IMR-90 (cell line): ENCODE results near the gene UTP4. TPM values are rescaled to one million over a fixed set of nuclear protein-coding genes. Genes with fewer than 3 reads are reported as not detected.

Experiments
- ATAC-seq: fragments of 200-7000 bp; cut with Tn5 transposase; 2 replicates; pipeline ENCODE4 v1.9.1; 2020; ENCODE audit warnings: low read depth, mild to moderate bottlenecking, moderate library complexity
- BruUV-seq: library from RNA; stranded (reverse); fragments of 400-500 nt; replicated peaks from 2 replicates; lab custom pipeline; 2021; lab: Mats Ljungman, UMichigan
- CTCF ChIA-PET: fragments of 300-600 bp; formaldehyde crosslinking; extraction: SDS; loops from one replicate; lab custom pipeline; 2021; ENCODE audit warnings: antibody characterized with exemption; lab: Yijun Ruan, JAX
- POLR2A ChIA-PET: fragments of 300-600 bp; sonication (Branson Sonifier 250); formaldehyde crosslinking; loops from one replicate; lab custom pipeline; 2022; ENCODE audit warnings: antibody characterized with exemption; ENCODE audit not compliant: unreplicated experiment; lab: Charles Lee
- DNase-seq: peaks from one replicate; pipeline ENCODE4 v3.0.0; 2013
- H2AFZ ChIP-seq: replicated peaks from 2 replicates; pipeline ENCODE3; 2013; ENCODE audit warnings: low read length, mild to moderate bottlenecking; ENCODE audit not compliant: poor library complexity
- H2AK5ac ChIP-seq: 2 replicates; pipeline ENCODE4 v1.6.1; 2013; ENCODE audit warnings: low read depth, low read length, inconsistent platforms
- H2AK9ac ChIP-seq: replicated peaks from 2 replicates; pipeline ENCODE3; 2013; ENCODE audit warnings: mild to moderate bottlenecking, low read depth, low read length, moderate library complexity; ENCODE audit not compliant: poor library complexity
- H2BK120ac ChIP-seq: 2 replicates; pipeline ENCODE4 v1.6.1; 2013; ENCODE audit warnings: low read depth, low read length, inconsistent platforms
- H2BK15ac ChIP-seq: 3 replicates; pipeline ENCODE4 v1.6.1; 2013; ENCODE audit warnings: low read depth, low read length, inconsistent platforms
- H2BK20ac ChIP-seq: 2 replicates; pipeline ENCODE4 v1.6.1; 2013; ENCODE audit warnings: low read depth, mild to moderate bottlenecking, inconsistent platforms, low read length, moderate library complexity
- H2BK5ac ChIP-seq: 2 replicates; pipeline ENCODE4 v1.6.1; 2013; ENCODE audit warnings: mild to moderate bottlenecking, low read depth, low read length, inconsistent platforms; ENCODE audit not compliant: poor library complexity, severe bottlenecking
- H3K14ac ChIP-seq: replicated peaks from 2 replicates; pipeline ENCODE4 v1.6.1; 2013; ENCODE audit warnings: low read depth, low read length, inconsistent platforms
- H3K18ac ChIP-seq: 2 replicates; pipeline ENCODE4 v1.6.1; 2013; ENCODE audit warnings: low read depth, low read length, control low read depth
- H3K23ac ChIP-seq: 2 replicates; pipeline ENCODE4 v1.6.1; 2013; ENCODE audit warnings: low read depth, low read length, inconsistent platforms
- H3K27ac ChIP-seq: 2 replicates; pipeline ENCODE4 v1.5.1; 2013; ENCODE audit warnings: mild to moderate bottlenecking, control low read depth, low read length; ENCODE audit not compliant: insufficient read depth
- H3K27me3 ChIP-seq: 2 replicates; pipeline ENCODE4 v1.6.1; 2013; ENCODE audit warnings: low read length; ENCODE audit not compliant: control insufficient read depth, insufficient read depth
- H3K36me3 ChIP-seq: 2 replicates; pipeline ENCODE4 v1.6.1; 2013; ENCODE audit warnings: low read length, mixed read lengths; ENCODE audit not compliant: control insufficient read depth, insufficient read depth
- H3K4ac ChIP-seq: 2 replicates; pipeline ENCODE4 v1.6.1; 2013; ENCODE audit warnings: low read depth, low read length, inconsistent platforms
- H3K4me1 ChIP-seq: 2 replicates; pipeline ENCODE4 v1.6.1; 2013; ENCODE audit warnings: low read length, mixed read lengths; ENCODE audit not compliant: control insufficient read depth, insufficient read depth
- H3K4me2 ChIP-seq: 2 replicates; pipeline ENCODE4 v1.6.1; 2013; ENCODE audit warnings: low read depth, mild to moderate bottlenecking, control low read depth, low read length, moderate library complexity
- H3K4me3 ChIP-seq: 2 replicates; pipeline ENCODE4 v1.5.1; 2013; ENCODE audit warnings: low read depth, mild to moderate bottlenecking, control low read depth, low read length, moderate library complexity; ENCODE audit not compliant: insufficient read depth
- H3K56ac ChIP-seq: 2 replicates; pipeline ENCODE4 v1.6.1; 2013; ENCODE audit warnings: low read length, inconsistent platforms; ENCODE audit not compliant: insufficient read depth; ENCODE audit errors: extremely low read depth
- H3K79me1 ChIP-seq, 2 experiments: 2 replicates each; pipeline ENCODE4 v1.6.1; 2013; ENCODE audit warnings: low read length in 2 of 2, inconsistent platforms in 1 of 2, low read depth in 1 of 2
- H3K9ac ChIP-seq: 2 replicates; pipeline ENCODE4 v1.6.1; 2013; ENCODE audit warnings: low read depth, low read length, control low read depth
- H3K9me1 ChIP-seq: 2 replicates; pipeline ENCODE4 v1.6.1; 2013; ENCODE audit warnings: low read length, inconsistent platforms; ENCODE audit not compliant: insufficient read depth
- H3K9me3 ChIP-seq: 2 replicates; pipeline ENCODE4 v1.6.1; 2013; ENCODE audit warnings: low read length; ENCODE audit not compliant: control insufficient read depth, insufficient read depth
- H4K20me1 ChIP-seq: 2 replicates; pipeline ENCODE4 v1.6.1; 2013; ENCODE audit warnings: low read length, inconsistent platforms; ENCODE audit not compliant: insufficient read depth
- H4K5ac ChIP-seq: 2 replicates; pipeline ENCODE4 v1.6.1; 2013; ENCODE audit warnings: mild to moderate bottlenecking, low read depth, low read length, control low read depth
- H4K8ac ChIP-seq, 2 experiments: 2 replicates each; pipeline ENCODE4 v1.6.1; 2013; ENCODE audit warnings: low read depth in 2 of 2, low read length in 2 of 2, control low read depth in 1 of 2, inconsistent platforms in 1 of 2
- H4K91ac ChIP-seq: 2 replicates; pipeline ENCODE4 v1.6.1; 2013; ENCODE audit warnings: low read depth, low read length, inconsistent platforms; ENCODE audit not compliant: insufficient read depth
- BHLHE40 ChIP-seq: fragments of 150-350 bp; IDR thresholded peaks from 2 replicates; pipeline ENCODE4 v1.6.1; 2016; ENCODE audit warnings: mild to moderate bottlenecking, low read depth, low read length
- CEBPB ChIP-seq: IDR thresholded peaks from 2 replicates; pipeline ENCODE4 v1.6.1; 2012; ENCODE audit warnings: low read depth, low read length, improper control_type of control experiment
- CHD1 ChIP-seq: IDR thresholded peaks from 2 replicates; pipeline ENCODE4 v1.6.1; 2012; ENCODE audit warnings: low read depth, low read length, improper control_type of control experiment
- FOS ChIP-seq: fragments of 150-350 bp; IDR thresholded peaks from 2 replicates; pipeline ENCODE4 v1.6.1; 2016; ENCODE audit warnings: low read depth, low read length
- MAFK ChIP-seq: IDR thresholded peaks from 2 replicates; pipeline ENCODE4 v1.6.1; 2012; ENCODE audit warnings: low read depth, low read length, improper control_type of control experiment
- MAZ ChIP-seq: IDR thresholded peaks from 2 replicates; pipeline ENCODE4 v1.6.1; 2012; ENCODE audit warnings: low read depth, mild to moderate bottlenecking, low read length, improper control_type of control experiment, moderate library complexity, borderline replicate concordance
- MXI1 ChIP-seq: IDR thresholded peaks from 2 replicates; pipeline ENCODE4 v1.6.1; 2012; ENCODE audit warnings: low read depth, mild to moderate bottlenecking, low read length, moderate library complexity, borderline replicate concordance
- NFE2L2 ChIP-seq: fragments of 150-350 bp; IDR thresholded peaks from 2 replicates; pipeline ENCODE4 v1.6.1; 2016; ENCODE audit warnings: low read depth, mild to moderate bottlenecking, low read length
- POLR2A ChIP-seq: IDR thresholded peaks from 2 replicates; pipeline ENCODE4 v1.6.1; 2012; ENCODE audit warnings: mild to moderate bottlenecking, low read depth, low read length
- RAD21 ChIP-seq: IDR thresholded peaks from 2 replicates; pipeline ENCODE4 v1.6.1; 2012; ENCODE audit warnings: low read length, improper control_type of control experiment
- RCOR1 ChIP-seq: IDR thresholded peaks from 2 replicates; pipeline ENCODE4 v1.6.1; 2012; ENCODE audit warnings: mild to moderate bottlenecking, low read length, improper control_type of control experiment; ENCODE audit not compliant: insufficient replicate concordance
- RFX5 ChIP-seq: IDR thresholded peaks from 2 replicates; pipeline ENCODE4 v1.8.0; 2012; ENCODE audit warnings: low read depth, mild to moderate bottlenecking, low read length, moderate library complexity
- SMC3 ChIP-seq: fragments of 150-350 bp; IDR thresholded peaks from 2 replicates; pipeline ENCODE4 v1.6.1; 2016; ENCODE audit warnings: low read depth, mild to moderate bottlenecking, antibody characterized with exemption, low read length, moderate library complexity
- WGBS, 2 experiments: methylation state at CpG; one replicate each; pipeline versions ENCODE4 v1.1.5 to v1.1.7; 2013; ENCODE audit warnings: missing lambda C conversion rate in 2 of 2; ENCODE audit not compliant: insufficient read length in 1 of 2; ENCODE audit errors: extremely low coverage in 2 of 2; 5-methylcytosine and 5-hydroxymethylcytosine counted together
- dilution Hi-C: fragments of 300-500 bp; cut with HindIII; formaldehyde crosslinking; loops from one replicate; pipeline ENCODE4 v1.14.3; 2018; ENCODE audit warnings: low sequenced_read_pairs; ENCODE audit not compliant: unreplicated experiment
- in situ Hi-C: fragments of 300-500 bp; cut with MboI; formaldehyde crosslinking; loops from 3 replicates; pipeline ENCODE4 v1.14.3; 2019; ENCODE audit warnings: low sequenced_read_pairs, inconsistent platforms, mixed read lengths
- intact Hi-C: fragments of 100-400 bp; cut with micrococcal nuclease; formaldehyde crosslinking; loops from 2 replicates; pipeline ENCODE4 v1.10.0; 2022
- polyA plus RNA-seq, 3 experiments: library from polyadenylated mRNA; depleted of rRNA; stranded (reverse); fragments of >200 nt; gene quantifications; 2 replicates each; pipeline ENCODE4 v1.2.3, GENCODE V29; 2012; ENCODE audit warnings: low replicate concordance in 1 of 3
- total RNA-seq: library from RNA; depleted of rRNA; stranded (reverse); fragments of >200 nt; gene quantifications from 2 replicates; pipeline ENCODE4 v1.2.3, GENCODE V29; 2012
- TF ChIP-seq, protein P1 (sequence below): conservative IDR thresholded peaks from 2 replicates; pipeline ENCODE4 v1.5.1; 2012; ENCODE audit warnings: mild to moderate bottlenecking, low read depth, low read length, improper control_type of control experiment
- TF ChIP-seq, protein P2 (sequence below): fragments of 150-350 bp; IDR thresholded peaks from 2 replicates; pipeline ENCODE4 v1.6.1; 2016; ENCODE audit warnings: low read depth, mild to moderate bottlenecking, low read length, moderate library complexity, borderline replicate concordance
- TF ChIP-seq, protein P3 (sequence below): fragments of 150-350 bp; IDR thresholded peaks from 2 replicates; pipeline ENCODE4 v1.6.1; 2017; ENCODE audit warnings: mild to moderate bottlenecking, antibody characterized with exemption, low read length, low read depth

The UTP4 gene
- total and polyA plus RNA-seq, 2 of the 4 experiments (the other 2 are of a cell fraction): 32.1 to 61.8 TPM

DNA sequence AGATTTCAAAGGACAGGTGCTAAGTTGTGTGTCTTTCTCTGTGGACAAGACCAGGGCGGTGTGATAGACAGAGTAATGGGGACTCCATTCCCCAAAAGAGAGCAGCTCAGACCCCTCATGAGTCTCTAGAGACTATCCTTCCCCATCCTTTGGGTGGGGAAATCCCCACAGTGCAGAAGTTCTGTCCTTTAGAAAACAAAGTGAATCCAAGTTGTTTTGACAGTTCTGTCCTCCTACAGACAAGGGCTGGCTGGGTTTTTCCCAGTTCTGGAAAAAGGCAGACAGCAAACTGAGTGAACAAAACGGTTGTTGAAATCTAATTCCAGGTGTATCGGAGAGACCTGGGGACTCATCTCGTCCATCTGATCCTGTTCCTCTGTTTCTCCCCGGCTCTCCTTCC lies 37.9 kb upstream of the UTP4 start:
- Histone ChIP-seq H2AFZ (no peak overlapping the region), H3K4me3 (no peak overlapping the region), H2BK15ac (no peak overlapping the region), H3K14ac (no peak overlapping the region), H3K9me3 (no peaks in the 10 kb centered on the region), H2AK9ac (no peak overlapping the region), H3K18ac (no peak overlapping the region), H3K36me3 (no peaks in the 10 kb centered on the region), H3K4me2 (no peak overlapping the region), H3K27ac (no peak overlapping the region), H4K20me1 (no peaks in the 10 kb centered on the region), H2BK20ac (no peak overlapping the region), H3K4ac (no peak overlapping the region), H2BK5ac (no peak overlapping the region), H4K8ac (no peak overlapping the region), H3K27me3 (no peaks in the 10 kb centered on the region), H2AK5ac (no peak overlapping the region), H3K23ac (no peak overlapping the region), H3K79me1 (no peaks in the 10 kb centered on the region), H2BK120ac (no peak overlapping the region), H3K9ac (no peak overlapping the region), H4K91ac (no peak overlapping the region), H4K5ac (no peak overlapping the region), H3K4me1 (peaks cover 5% of the 10 kb centered on the region; the same call in 1 of the 2 replicates), H3K56ac (no peak overlapping the region), H3K9me1 (no peaks in the 10 kb centered on the region; the same call in 1 of the 2 replicates)
- 50% methylated on average over 1 of the region's 5 CpGs; no CpG with 5 or more reads in 1 of the 2 experiments for WGBS, 2 experiments
- dilution Hi-C loops: no loop called here
- POLR2A ChIA-PET: no interaction called here
- DNase-seq (no peak), ATAC-seq (no peak)
- CTCF ChIA-PET: interaction anchor here (0.6 kb wide), 1 partner anchor 184 kb away, joined by 3 read pairs; no protein-coding TSS in a partner anchor
- no TSS peak for BruUV-seq
- TF ChIP-seq POLR2A (no peak), SMC3 (no peak), BHLHE40 (no peak), RCOR1 (no peak), CHD1 (no peak), NFE2L2 (no peak), RAD21 (no peak), MXI1 (no peak), RFX5 (no peak), MAFK (no peak), MAZ (no peak), FOS (no peak), CEBPB (no peak)
- TF ChIP-seq, protein P1, sequence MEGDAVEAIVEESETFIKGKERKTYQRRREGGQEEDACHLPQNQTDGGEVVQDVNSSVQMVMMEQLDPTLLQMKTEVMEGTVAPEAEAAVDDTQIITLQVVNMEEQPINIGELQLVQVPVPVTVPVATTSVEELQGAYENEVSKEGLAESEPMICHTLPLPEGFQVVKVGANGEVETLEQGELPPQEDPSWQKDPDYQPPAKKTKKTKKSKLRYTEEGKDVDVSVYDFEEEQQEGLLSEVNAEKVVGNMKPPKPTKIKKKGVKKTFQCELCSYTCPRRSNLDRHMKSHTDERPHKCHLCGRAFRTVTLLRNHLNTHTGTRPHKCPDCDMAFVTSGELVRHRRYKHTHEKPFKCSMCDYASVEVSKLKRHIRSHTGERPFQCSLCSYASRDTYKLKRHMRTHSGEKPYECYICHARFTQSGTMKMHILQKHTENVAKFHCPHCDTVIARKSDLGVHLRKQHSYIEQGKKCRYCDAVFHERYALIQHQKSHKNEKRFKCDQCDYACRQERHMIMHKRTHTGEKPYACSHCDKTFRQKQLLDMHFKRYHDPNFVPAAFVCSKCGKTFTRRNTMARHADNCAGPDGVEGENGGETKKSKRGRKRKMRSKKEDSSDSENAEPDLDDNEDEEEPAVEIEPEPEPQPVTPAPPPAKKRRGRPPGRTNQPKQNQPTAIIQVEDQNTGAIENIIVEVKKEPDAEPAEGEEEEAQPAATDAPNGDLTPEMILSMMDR: no peak
- TF ChIP-seq, protein P2, sequence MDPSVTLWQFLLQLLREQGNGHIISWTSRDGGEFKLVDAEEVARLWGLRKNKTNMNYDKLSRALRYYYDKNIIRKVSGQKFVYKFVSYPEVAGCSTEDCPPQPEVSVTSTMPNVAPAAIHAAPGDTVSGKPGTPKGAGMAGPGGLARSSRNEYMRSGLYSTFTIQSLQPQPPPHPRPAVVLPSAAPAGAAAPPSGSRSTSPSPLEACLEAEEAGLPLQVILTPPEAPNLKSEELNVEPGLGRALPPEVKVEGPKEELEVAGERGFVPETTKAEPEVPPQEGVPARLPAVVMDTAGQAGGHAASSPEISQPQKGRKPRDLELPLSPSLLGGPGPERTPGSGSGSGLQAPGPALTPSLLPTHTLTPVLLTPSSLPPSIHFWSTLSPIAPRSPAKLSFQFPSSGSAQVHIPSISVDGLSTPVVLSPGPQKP: no peak
- TF ChIP-seq, protein P3, sequence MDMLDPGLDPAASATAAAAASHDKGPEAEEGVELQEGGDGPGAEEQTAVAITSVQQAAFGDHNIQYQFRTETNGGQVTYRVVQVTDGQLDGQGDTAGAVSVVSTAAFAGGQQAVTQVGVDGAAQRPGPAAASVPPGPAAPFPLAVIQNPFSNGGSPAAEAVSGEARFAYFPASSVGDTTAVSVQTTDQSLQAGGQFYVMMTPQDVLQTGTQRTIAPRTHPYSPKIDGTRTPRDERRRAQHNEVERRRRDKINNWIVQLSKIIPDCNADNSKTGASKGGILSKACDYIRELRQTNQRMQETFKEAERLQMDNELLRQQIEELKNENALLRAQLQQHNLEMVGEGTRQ: no peak
- intact Hi-C loops: no loop called here
- in situ Hi-C loops: no loop called here
